Right lobe of liver (tissue), 6 donors: ENCODE data around the gene WFIKKN1. TPM values are rescaled to one million over a fixed set of nuclear protein-coding genes. Genes with fewer than 3 reads are reported as not detected.

Experiments
- ATAC-seq, 4 donors: fragments of 200-7000 bp; cut with Tn5 transposase; one replicate each; pipeline ENCODE4 v1.9.1; 2020; ENCODE audit warnings: mild to moderate bottlenecking in 4 of 4, moderate library complexity in 4 of 4
- DNase-seq, 3 donors: peaks; one replicate each; pipeline ENCODE4 v3.0.0-alpha.2; 2020
- H3K27ac ChIP-seq, 3 donors: fragments of 200-600 bp; one replicate each; pipeline ENCODE4 v1.8.0; 2022
- H3K27me3 ChIP-seq, 2 donors: fragments of 200-600 bp; one replicate each; pipeline ENCODE4 v1.8.0; 2022
- H3K36me3 ChIP-seq, 4 donors: fragments of 200-600 bp; sonication (generic) in 1 of 4; one replicate each; pipeline versions ENCODE4 v1.5.1 to v1.8.0; 2017 to 2022; ENCODE audit warnings: control low read depth in 1 of 4
- H3K4me1 ChIP-seq, 4 donors: fragments of 200-600 bp; sonication (generic) in 1 of 4; one replicate each; pipeline versions ENCODE4 v1.5.1 to v1.8.0; 2017 to 2022; ENCODE audit warnings: control low read depth in 1 of 4
- H3K4me3 ChIP-seq, 3 donors: fragments of 200-600 bp; one replicate each; pipeline ENCODE4 v1.8.0; 2022
- H3K9me3 ChIP-seq, 4 donors: fragments of 200-600 bp; sonication (generic) in 1 of 4; one replicate each; pipeline versions ENCODE4 v1.5.1 to v1.8.0; 2017 to 2022; ENCODE audit warnings: control low read depth in 1 of 4
- POLR2A ChIP-seq: fragments of 450-650 bp; IDR thresholded peaks from one replicate; pipeline ENCODE4 v1.6.1; 2017; ENCODE audit warnings: antibody characterized with exemption, mild to moderate bottlenecking
- WGBS: methylation state at CpG from one replicate; pipeline ENCODE4 v1.1.6; 2018; ENCODE audit warnings: low coverage, low lambda C conversion rate; ENCODE audit not compliant: insufficient coverage; ENCODE audit errors: missing lambda C conversion rate; 5-methylcytosine and 5-hydroxymethylcytosine counted together
- intact Hi-C, 2 donors: fragments of 100-400 bp; cut with DNase I; formaldehyde crosslinking; loops; one replicate each; pipeline versions ENCODE4 v1.11.2 to v1.14.1; 2022
- total RNA-seq, 6 experiments: library from RNA; depleted of rRNA in 2 of 6; stranded (reverse); fragments of >200 nt in 2 of 6; fragmentation: NEBNext Ultra II Directional in 3 of 6; extraction: Animal tissue kit (Norgen Biotek cat#: 25700) in 3 of 6; gene quantifications; one replicate each; pipeline versions ENCODE4 v1.1.0 to v1.2.4, GENCODE V29; 2016 to 2023
- TF ChIP-seq, protein P1 (sequence below), 4 donors: fragments of 200-600 bp in 3 of 4; fragments of 450-650 bp in 1 of 4; IDR thresholded peaks; one replicate each; pipeline versions ENCODE4 v1.5.1 to v1.8.0; 2016 to 2022; ENCODE audit warnings: antibody characterized with exemption in 4 of 4, mild to moderate bottlenecking in 2 of 4
- donor health status: DM: no; HTN: yes; CAD: no.
- donor health status: DM: no; HTN: no; CAD: no.
- donor health status: DM: no; HTN: no; CAD: no.
- donor health status: DM: no; HTN: yes; CAD: no.
- donor health status: DM: no; HTN: yes; CAD: no.

The WFIKKN1 gene
- total RNA-seq, 6 experiments from 2014 or later: 0.43 to 0.70 (median 0.56) TPM

GRCh38 chr16:645852-646678 is 15.3 kb downstream of the WFIKKN1 start:
- WGBS: 21% methylated on average over 10 of the region's 32 CpGs
- Histone ChIP-seq H3K4me3 (peak overlapping the region; percentile 9 to 88 (median 72)), H3K36me3 (no peaks in the 10 kb centered on the region), H3K4me1 (peaks cover 0 to 50% (median 17%) of the 10 kb centered on the region in 4 donors), H3K27ac (peak overlapping the region in 2 of 3 donors; percentile 86 to 94), H3K9me3 (no peaks in the 10 kb centered on the region), H3K27me3 (no peaks in the 10 kb centered on the region)
- ATAC-seq (peak; percentile 13 to 41 (median 36)), DNase-seq (peak; percentile 87 to 94 (median 88))
- no peak for TF ChIP-seq POLR2A
- TF ChIP-seq, protein P1, sequence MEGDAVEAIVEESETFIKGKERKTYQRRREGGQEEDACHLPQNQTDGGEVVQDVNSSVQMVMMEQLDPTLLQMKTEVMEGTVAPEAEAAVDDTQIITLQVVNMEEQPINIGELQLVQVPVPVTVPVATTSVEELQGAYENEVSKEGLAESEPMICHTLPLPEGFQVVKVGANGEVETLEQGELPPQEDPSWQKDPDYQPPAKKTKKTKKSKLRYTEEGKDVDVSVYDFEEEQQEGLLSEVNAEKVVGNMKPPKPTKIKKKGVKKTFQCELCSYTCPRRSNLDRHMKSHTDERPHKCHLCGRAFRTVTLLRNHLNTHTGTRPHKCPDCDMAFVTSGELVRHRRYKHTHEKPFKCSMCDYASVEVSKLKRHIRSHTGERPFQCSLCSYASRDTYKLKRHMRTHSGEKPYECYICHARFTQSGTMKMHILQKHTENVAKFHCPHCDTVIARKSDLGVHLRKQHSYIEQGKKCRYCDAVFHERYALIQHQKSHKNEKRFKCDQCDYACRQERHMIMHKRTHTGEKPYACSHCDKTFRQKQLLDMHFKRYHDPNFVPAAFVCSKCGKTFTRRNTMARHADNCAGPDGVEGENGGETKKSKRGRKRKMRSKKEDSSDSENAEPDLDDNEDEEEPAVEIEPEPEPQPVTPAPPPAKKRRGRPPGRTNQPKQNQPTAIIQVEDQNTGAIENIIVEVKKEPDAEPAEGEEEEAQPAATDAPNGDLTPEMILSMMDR (IDR thresholded peaks at IDR 0.05): no peak
- intact Hi-C loops: no loop called here

DNA sequence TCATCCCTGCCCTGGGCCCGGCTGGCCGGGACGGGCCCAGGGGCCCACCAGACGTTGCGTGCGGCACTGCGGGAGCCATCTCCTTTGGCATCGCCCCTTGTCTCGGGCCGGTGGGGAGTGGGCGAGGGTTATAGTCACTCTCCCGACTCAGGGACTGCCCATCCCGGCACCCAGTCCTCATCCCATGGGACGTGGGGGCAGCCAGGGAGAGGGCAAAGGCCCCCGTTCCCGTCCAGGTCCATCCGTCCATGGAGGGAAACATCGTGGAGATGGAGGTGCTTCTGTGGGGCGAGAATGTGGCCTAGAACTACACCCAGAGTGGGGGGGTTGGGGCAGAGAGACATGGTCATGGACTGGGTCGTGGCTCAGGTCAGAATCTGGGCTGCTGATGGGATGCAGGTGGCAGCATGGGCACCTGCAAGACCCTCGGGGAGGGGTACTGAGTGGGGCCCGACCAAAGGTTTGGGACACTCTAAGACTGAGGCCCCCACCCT is 15.9 kb downstream of the WFIKKN1 start:
- peak overlapping the region in 2 of 3 donors; percentile 86 to 94 for H3K27ac ChIP-seq
- ATAC-seq: no peak
- DNase-seq: no peak
- 43% methylated on average over 8 of the region's 22 CpGs for WGBS
- H3K4me1 ChIP-seq: peaks cover 0 to 50% (median 17%) of the 10 kb centered on the region in 4 donors
- TF ChIP-seq, protein P1 (IDR thresholded peaks at IDR 0.05): no peak
- no peak for TF ChIP-seq POLR2A
- H3K4me3 ChIP-seq: peak overlapping the region in 2 of 3 donors; percentile 72 to 88
- no peaks in the 10 kb centered on the region for H3K36me3 ChIP-seq
- H3K9me3 ChIP-seq: no peaks in the 10 kb centered on the region
- intact Hi-C loops: no loop called here
- H3K27me3 ChIP-seq: no peaks in the 10 kb centered on the region

- WGBS: 21% methylated on average over 8 of the region's 25 CpGs
- Histone ChIP-seq H3K36me3 (no peaks in the 10 kb centered on the region), H3K4me1 (peaks cover 0 to 50% (median 17%) of the 10 kb centered on the region in 4 donors), H3K27ac (peak overlapping the region in 2 of 3 donors; percentile 86 to 94), H3K27me3 (no peaks in the 10 kb centered on the region), H3K4me3 (peak overlapping the region in 2 of 3 donors; percentile 72 to 88), H3K9me3 (no peaks in the 10 kb centered on the region)
- peak; percentile 17 to 46 (median 36) for ATAC-seq
- TF ChIP-seq, protein P1 (IDR thresholded peaks at IDR 0.05): no peak
- peak; percentile 33 for TF ChIP-seq POLR2A
- intact Hi-C loops: no loop called here
- DNase-seq: peak; percentile 67 to 88 (median 85)
Observed at GRCh38 chr16:647173-647902, 16.6 kb downstream of the WFIKKN1 start.

DNA sequence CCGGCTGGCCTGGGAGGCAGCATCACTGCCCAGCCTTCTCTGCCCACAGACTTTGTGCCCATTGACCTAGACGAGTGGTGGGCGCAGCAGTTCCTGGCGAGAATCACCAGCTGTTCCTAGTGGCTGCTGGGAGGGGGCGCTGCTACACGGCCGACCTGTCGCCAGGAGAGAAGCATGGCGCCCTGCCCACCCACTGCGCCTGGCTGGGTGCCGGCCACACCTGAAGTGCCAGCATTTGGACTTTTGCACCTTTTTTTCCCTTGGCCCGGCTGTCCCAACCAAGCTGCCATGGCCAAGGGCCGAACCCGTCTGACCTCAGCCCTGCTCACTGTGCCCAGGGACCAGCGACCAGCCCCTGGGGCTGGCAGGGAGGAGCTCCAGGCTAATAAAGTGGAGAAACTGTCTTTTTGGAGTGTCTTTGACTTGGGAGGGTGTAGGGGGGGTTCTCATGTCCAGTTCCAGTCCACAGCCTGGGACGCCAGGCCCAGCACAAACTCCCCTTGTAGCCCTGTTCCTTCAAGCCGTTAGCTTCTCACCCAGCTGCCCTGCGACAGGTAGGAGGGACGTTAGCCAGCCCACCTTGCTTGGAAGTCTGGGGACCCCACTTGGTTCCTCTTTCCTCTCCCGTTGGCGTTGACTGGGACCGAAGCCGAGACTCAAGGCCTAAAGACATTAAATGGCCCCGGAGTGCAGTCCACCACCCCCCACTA is 17.4 kb downstream of the WFIKKN1 start:
- no peaks in the 10 kb centered on the region for H3K36me3 ChIP-seq
- TF ChIP-seq, protein P1 (IDR thresholded peaks at IDR 0.05): peak; percentile 45 to 69 (median 62)
- TF ChIP-seq POLR2A: peak; percentile 32
- peak; percentile 49 to 65 (median 62) for ATAC-seq
- H3K9me3 ChIP-seq: no peaks in the 10 kb centered on the region
- intact Hi-C loops: no loop called here
- peak overlapping the region; percentile 86 to 94 (median 89) for H3K27ac ChIP-seq
- H3K4me3 ChIP-seq: peak overlapping the region; percentile 46 to 88 (median 72)
- DNase-seq: peak; percentile 84 to 95 (median 95)
- 14% methylated on average over 10 of the region's 24 CpGs for WGBS
- no peaks in the 10 kb centered on the region for H3K27me3 ChIP-seq
- H3K4me1 ChIP-seq: peaks cover 0 to 45% (median 17%) of the 10 kb centered on the region in 4 donors
